WTC11 (cell line): ENCODE measurements around the gene RFC4. TPM values are rescaled to one million over a fixed set of nuclear protein-coding genes. Genes with fewer than 3 reads are reported as not detected.
A peak's percentile ranks its signal among the peaks of the same experiment; 100 is the strongest.

ENCODE experiments used
- ATAC-seq: fragments of 200-7000 bp; cut with Tn5 transposase; 2 replicates; pipeline ENCODE4 v1.10.0; 2021; ENCODE audit warnings: mild to moderate bottlenecking, moderate library complexity
- CTCF ChIA-PET: fragments of 300-600 bp; sonication (Branson Sonifier 250); formaldehyde crosslinking; loops from one replicate; lab custom pipeline; 2021; ENCODE audit warnings: antibody characterized with exemption; lab: Charles Lee
- POLR2A ChIA-PET: fragments of 350-600 bp; sonication (Branson Sonifier 250); formaldehyde crosslinking; loops from one replicate; lab custom pipeline; 2021; ENCODE audit warnings: antibody characterized with exemption; lab: Charles Lee
- DNase-seq: peaks from one replicate; pipeline ENCODE4 v3.0.0; 2021; ENCODE audit warnings: low spot score
- H3K27ac Mint-ChIP-seq: 2 replicates; pipeline ENCODE4 v1.8.0; 2021; ENCODE audit warnings: mixed read lengths
- H3K27me3 Mint-ChIP-seq: 2 replicates; pipeline ENCODE4 v1.8.0; 2021; ENCODE audit warnings: low read depth, mild to moderate bottlenecking, moderate library complexity, mixed read lengths
- H3K36me3 Mint-ChIP-seq: 2 replicates; pipeline ENCODE4 v1.8.0; 2021; ENCODE audit warnings: mixed read lengths
- H3K4me1 Mint-ChIP-seq: 2 replicates; pipeline ENCODE4 v1.8.0; 2022; ENCODE audit warnings: mixed read lengths
- H3K4me3 Mint-ChIP-seq: 2 replicates; pipeline ENCODE4 v1.8.0; 2021; ENCODE audit warnings: mild to moderate bottlenecking, moderate library complexity, mixed read lengths
- H3K9me3 Mint-ChIP-seq: 2 replicates; pipeline ENCODE4 v1.8.0; 2021; ENCODE audit warnings: mixed read lengths
- FOXJ3 ChIP-seq: sonication (generic); formaldehyde crosslinking; IDR thresholded peaks from 2 replicates; pipeline ENCODE4 v1.9.0; 2021; ENCODE audit warnings: missing genetic modification reagents, mild to moderate bottlenecking, borderline replicate concordance
- FOXK1 ChIP-seq: sonication (generic); formaldehyde crosslinking; IDR thresholded peaks from 2 replicates; pipeline ENCODE4 v1.8.0; 2022; ENCODE audit warnings: mild to moderate bottlenecking, moderate library complexity, missing genetic modification reagents
- FOXP1 ChIP-seq: sonication (generic); formaldehyde crosslinking; IDR thresholded peaks from 2 replicates; pipeline ENCODE4 v1.8.0; 2022; ENCODE audit warnings: missing genetic modification reagents, mild to moderate bottlenecking, moderate library complexity, borderline replicate concordance
- GRHL2 ChIP-seq: fragments of 250-450 bp; sonication (Bioruptor Pico); IDR thresholded peaks from 2 replicates; pipeline ENCODE4 v1.8.0; 2022; ENCODE audit warnings: mild to moderate bottlenecking, moderate library complexity; ENCODE audit not compliant: insufficient replicate concordance, severe bottlenecking
- GTF2I ChIP-seq: fragments of 250-450 bp; sonication (Bioruptor Pico); conservative IDR thresholded peaks from 2 replicates; pipeline ENCODE4 v1.4.0; 2021; ENCODE audit warnings: mild to moderate bottlenecking
- JUN ChIP-seq: sonication (generic); formaldehyde crosslinking; IDR thresholded peaks from 2 replicates; pipeline ENCODE4 v1.8.0; 2023; ENCODE audit warnings: mild to moderate bottlenecking, missing genetic modification reagents
- MYBL2 ChIP-seq: sonication (generic); formaldehyde crosslinking; IDR thresholded peaks from 2 replicates; pipeline ENCODE4 v1.8.1; 2023; ENCODE audit warnings: mild to moderate bottlenecking, moderate library complexity, missing genetic modification reagents
- NR3C1 ChIP-seq: sonication (generic); formaldehyde crosslinking; conservative IDR thresholded peaks from 2 replicates; pipeline ENCODE4 v1.8.1; 2023; ENCODE audit warnings: low read depth, mild to moderate bottlenecking, missing genetic modification reagents
- SMAD3 ChIP-seq: sonication (generic); formaldehyde crosslinking; IDR thresholded peaks from 2 replicates; pipeline ENCODE4 v1.8.0; 2022; ENCODE audit warnings: missing genetic modification reagents, mild to moderate bottlenecking, borderline replicate concordance
- SOX15 ChIP-seq: fragments of 250-450 bp; sonication (Bioruptor Pico); IDR thresholded peaks from 2 replicates; pipeline ENCODE4 v1.9.0; 2021; ENCODE audit warnings: mild to moderate bottlenecking
- SP1 ChIP-seq: sonication (generic); formaldehyde crosslinking; conservative IDR thresholded peaks from 2 replicates; pipeline ENCODE4 v1.8.1; 2022; ENCODE audit warnings: missing genetic modification reagents
- TEAD1 ChIP-seq: sonication (generic); formaldehyde crosslinking; IDR thresholded peaks from 2 replicates; pipeline ENCODE4 v1.8.0; 2022; ENCODE audit warnings: mild to moderate bottlenecking, missing genetic modification reagents
- ZNF416 ChIP-seq: fragments of 250-450 bp; sonication (Bioruptor Pico); IDR thresholded peaks from 2 replicates; pipeline ENCODE4 v1.9.0; 2021; ENCODE audit warnings: mild to moderate bottlenecking, inconsistent platforms
- ZNF423 ChIP-seq: fragments of 250-450 bp; sonication (Bioruptor Pico); IDR thresholded peaks from 2 replicates; pipeline ENCODE4 v2.1.2; 2022; ENCODE audit warnings: mild to moderate bottlenecking, moderate library complexity
- ZNF671 ChIP-seq: fragments of 250-450 bp; sonication (Bioruptor Pico); IDR thresholded peaks from 2 replicates; pipeline ENCODE4 v1.8.0; 2021; ENCODE audit warnings: mild to moderate bottlenecking
- total RNA-seq: library from RNA; stranded (reverse); gene quantifications from 3 replicates; pipeline ENCODE4 v1.2.3, GENCODE V29; 2021
- TF ChIP-seq, protein P1 (sequence below): sonication (generic); formaldehyde crosslinking; IDR thresholded peaks from 2 replicates; pipeline ENCODE4 v1.8.0; 2022; ENCODE audit warnings: mild to moderate bottlenecking, missing genetic modification reagents
- TF ChIP-seq, protein P2 (sequence below): fragments of 250-450 bp; sonication (Bioruptor Pico); IDR thresholded peaks from 2 replicates; pipeline ENCODE4 v1.9.0; 2021; ENCODE audit warnings: moderate library complexity, mild to moderate bottlenecking, inconsistent platforms, borderline replicate concordance
- TF ChIP-seq, protein P3 (sequence below): sonication (generic); formaldehyde crosslinking; IDR thresholded peaks from 2 replicates; pipeline ENCODE4 v1.8.0; 2022; ENCODE audit warnings: mild to moderate bottlenecking, missing genetic modification reagents
- TF ChIP-seq, protein P4 (sequence below): sonication (generic); formaldehyde crosslinking; IDR thresholded peaks from 2 replicates; pipeline ENCODE4 v1.8.1; 2022; ENCODE audit warnings: mild to moderate bottlenecking, moderate library complexity, missing genetic modification reagents

Gene RFC4
- total RNA-seq, 1 experiment from 2014 or later, result 104 TPM

DNA sequence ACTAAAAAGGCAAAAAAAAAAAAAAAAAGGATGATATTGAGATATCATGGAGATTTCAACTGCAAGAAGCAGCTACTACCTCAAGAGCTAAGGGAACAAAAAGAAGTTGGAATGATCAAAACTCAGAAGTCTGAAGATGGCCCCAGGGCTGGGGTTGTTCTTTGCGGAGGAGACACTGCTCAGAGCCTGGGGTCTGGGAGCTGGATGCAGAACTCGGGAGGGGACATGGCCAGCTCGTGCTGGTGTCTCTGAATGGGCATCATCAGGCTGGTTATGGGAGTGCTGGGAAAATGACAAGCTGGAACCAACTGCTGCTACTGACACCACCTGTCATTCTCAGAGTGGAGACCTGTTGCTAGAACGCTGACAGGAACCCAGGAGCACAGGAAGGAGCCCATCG, 22.1 kb upstream of the RFC4 start:
- Mint-ChIP-seq H3K36me3 (no peaks in the 10 kb centered on the region), H3K9me3 (no peaks in the 10 kb centered on the region), H3K4me3 (no peak overlapping the region), H3K4me1 (peaks cover 38% of the 10 kb centered on the region), H3K27me3 (peaks cover 66% of the 10 kb centered on the region), H3K27ac (no peak overlapping the region)
- ChIA-PET CTCF (interaction anchor here (0.7 to 2.7 kb wide), 4 partner anchors 21 to 311 kb away, joined by 3 to 12 read pairs (median 4); partner anchors contain the start of gene RPL39L), POLR2A (interaction anchor here (0.6 to 1.4 kb wide), 2 partner anchors 44 to 634 kb away, joined by 3 to 5 read pairs; partner anchors contain the start of gene EIF4A2)
- ATAC-seq, result no peak
- TF ChIP-seq FOXP1 (no peak), ZNF671 (CRISPR knock-in tag) (no peak), MYBL2 (CRISPR knock-in tag) (no peak), SOX15 (no peak), NR3C1 (no peak), JUN (CRISPR knock-in tag) (no peak), FOXJ3 (CRISPR knock-in tag) (no peak), ZNF423 (CRISPR knock-in tag) (no peak)
- TF ChIP-seq, protein P1, sequence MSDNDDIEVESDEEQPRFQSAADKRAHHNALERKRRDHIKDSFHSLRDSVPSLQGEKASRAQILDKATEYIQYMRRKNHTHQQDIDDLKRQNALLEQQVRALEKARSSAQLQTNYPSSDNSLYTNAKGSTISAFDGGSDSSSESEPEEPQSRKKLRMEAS (CRISPR knock-in tag), result no peak
- TF ChIP-seq, protein P2, sequence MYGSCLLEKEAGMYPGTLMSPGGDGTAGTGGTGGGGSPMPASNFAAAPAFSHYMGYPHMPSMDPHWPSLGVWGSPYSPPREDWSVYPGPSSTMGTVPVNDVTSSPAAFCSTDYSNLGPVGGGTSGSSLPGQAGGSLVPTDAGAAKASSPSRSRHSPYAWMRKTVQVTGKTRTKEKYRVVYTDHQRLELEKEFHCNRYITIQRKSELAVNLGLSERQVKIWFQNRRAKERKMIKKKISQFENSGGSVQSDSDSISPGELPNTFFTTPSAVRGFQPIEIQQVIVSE, result no peak
- no peak for DNase-seq

DNA sequence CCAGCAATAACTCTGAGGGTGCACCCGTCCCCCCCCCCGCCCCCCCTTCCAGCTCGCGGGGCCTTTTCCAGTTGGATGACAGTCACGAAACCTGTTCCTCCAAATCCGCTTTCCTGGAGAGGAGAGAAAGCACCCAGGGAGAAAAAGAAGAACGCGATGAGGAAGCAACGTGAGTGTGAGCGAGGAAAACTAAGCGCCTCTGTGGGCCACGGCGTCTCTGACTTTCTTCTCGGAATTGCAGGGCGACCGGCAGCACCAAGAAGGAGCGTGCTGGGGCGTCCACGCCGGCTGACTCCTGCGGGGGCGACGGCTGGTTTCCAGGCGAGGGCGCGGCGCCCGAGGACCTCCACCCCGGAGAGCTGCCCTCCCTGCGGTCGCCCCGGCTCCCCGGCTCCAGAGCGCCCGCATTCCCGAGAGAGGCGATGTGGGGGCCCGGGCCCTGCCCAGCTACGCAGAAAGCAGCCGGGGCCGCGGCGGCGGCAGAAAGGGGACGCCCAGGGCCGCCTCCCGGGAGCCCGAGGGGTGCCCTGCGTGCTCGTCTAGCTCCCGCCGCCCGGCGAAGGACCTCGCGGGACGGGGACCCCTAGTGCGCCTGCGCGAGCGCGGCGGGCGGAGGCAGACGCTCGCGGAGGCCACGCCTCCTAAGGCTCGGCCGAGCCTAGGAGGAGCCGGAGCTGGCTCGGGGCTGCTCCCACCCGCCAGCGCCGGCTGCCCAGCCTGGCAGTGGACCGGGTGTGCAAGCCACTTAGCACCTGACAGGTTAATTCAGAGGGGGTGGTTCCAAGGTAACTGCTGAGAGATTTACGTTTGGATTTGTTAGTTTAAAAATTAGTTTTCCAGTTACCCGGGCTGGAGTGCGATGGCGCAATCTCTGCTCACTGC, 20.9 kb upstream of the RFC4 start:
- no peak overlapping the region for H3K27ac Mint-ChIP-seq
- CTCF ChIA-PET, result interaction anchor here (0.6 to 2.7 kb wide), 8 partner anchors 9 to 338 kb away, joined by 3 to 12 read pairs (median 6); partner anchors contain the start of gene RPL39L
- H3K36me3 Mint-ChIP-seq, result no peaks in the 10 kb centered on the region
- peak; percentile 82 for ATAC-seq
- TF ChIP-seq, protein P3, sequence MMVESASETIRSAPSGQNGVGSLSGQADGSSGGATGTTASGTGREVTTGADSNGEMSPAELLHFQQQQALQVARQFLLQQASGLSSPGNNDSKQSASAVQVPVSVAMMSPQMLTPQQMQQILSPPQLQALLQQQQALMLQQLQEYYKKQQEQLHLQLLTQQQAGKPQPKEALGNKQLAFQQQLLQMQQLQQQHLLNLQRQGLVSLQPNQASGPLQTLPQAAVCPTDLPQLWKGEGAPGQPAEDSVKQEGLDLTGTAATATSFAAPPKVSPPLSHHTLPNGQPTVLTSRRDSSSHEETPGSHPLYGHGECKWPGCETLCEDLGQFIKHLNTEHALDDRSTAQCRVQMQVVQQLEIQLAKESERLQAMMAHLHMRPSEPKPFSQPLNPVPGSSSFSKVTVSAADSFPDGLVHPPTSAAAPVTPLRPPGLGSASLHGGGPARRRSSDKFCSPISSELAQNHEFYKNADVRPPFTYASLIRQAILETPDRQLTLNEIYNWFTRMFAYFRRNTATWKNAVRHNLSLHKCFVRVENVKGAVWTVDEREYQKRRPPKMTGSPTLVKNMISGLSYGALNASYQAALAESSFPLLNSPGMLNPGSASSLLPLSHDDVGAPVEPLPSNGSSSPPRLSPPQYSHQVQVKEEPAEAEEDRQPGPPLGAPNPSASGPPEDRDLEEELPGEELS (CRISPR knock-in tag), result peak; percentile 65
- TF ChIP-seq SP1, result peak; percentile 43; the same call in 1 of the 2 replicates
- no peak for TF ChIP-seq ZNF416
- TF ChIP-seq, protein P4, sequence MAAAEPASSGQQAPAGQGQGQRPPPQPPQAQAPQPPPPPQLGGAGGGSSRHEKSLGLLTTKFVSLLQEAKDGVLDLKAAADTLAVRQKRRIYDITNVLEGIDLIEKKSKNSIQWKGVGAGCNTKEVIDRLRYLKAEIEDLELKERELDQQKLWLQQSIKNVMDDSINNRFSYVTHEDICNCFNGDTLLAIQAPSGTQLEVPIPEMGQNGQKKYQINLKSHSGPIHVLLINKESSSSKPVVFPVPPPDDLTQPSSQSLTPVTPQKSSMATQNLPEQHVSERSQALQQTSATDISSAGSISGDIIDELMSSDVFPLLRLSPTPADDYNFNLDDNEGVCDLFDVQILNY (CRISPR knock-in tag), result 0 out of 2 replicates have a peak, but pooled peaks have one; percentile 36
- TF ChIP-seq TEAD1, result peak; percentile 44; the same call in 1 of the 2 replicates
- TF ChIP-seq FOXK1, result 0 out of 2 replicates have a peak, but pooled peaks have one; percentile 48
- TF ChIP-seq GRHL2, result no peak
- TF ChIP-seq FOXP1, result peak; percentile 79; the same call in 1 of the 2 replicates
- TF ChIP-seq, protein P1 (CRISPR knock-in tag), result peak; percentile 66; the same call in 1 of the 2 replicates
- no peak for TF ChIP-seq GTF2I (CRISPR knock-in tag)
- peak; percentile 33; the same call in 1 of the 2 replicates for TF ChIP-seq SMAD3 (CRISPR knock-in tag)
- TF ChIP-seq, all 79 proteins: peak for 8
- peak; percentile 82 for DNase-seq
- POLR2A ChIA-PET, result interaction anchor here (0.6 to 1.4 kb wide), 4 partner anchors 12 to 257 kb away, joined by 3 to 5 read pairs (median 4); partner anchors contain the start of genes DNAJB11 and EIF4A2
- H3K4me1 Mint-ChIP-seq, result peaks cover 38% of the 10 kb centered on the region
- H3K4me3 Mint-ChIP-seq, result peak overlapping the region; percentile 72
- H3K27me3 Mint-ChIP-seq, result peaks cover 60% of the 10 kb centered on the region
- no peaks in the 10 kb centered on the region for H3K9me3 Mint-ChIP-seq
